Measurements from ENCODE around the gene PALLD. TPM values are rescaled to one million over a fixed set of nuclear protein-coding genes. Genes with fewer than 3 reads are reported as not detected.

Gene PALLD
- total RNA-seq, 2 donors from 2014 or later: 72.1 to 195 TPM

DNA sequence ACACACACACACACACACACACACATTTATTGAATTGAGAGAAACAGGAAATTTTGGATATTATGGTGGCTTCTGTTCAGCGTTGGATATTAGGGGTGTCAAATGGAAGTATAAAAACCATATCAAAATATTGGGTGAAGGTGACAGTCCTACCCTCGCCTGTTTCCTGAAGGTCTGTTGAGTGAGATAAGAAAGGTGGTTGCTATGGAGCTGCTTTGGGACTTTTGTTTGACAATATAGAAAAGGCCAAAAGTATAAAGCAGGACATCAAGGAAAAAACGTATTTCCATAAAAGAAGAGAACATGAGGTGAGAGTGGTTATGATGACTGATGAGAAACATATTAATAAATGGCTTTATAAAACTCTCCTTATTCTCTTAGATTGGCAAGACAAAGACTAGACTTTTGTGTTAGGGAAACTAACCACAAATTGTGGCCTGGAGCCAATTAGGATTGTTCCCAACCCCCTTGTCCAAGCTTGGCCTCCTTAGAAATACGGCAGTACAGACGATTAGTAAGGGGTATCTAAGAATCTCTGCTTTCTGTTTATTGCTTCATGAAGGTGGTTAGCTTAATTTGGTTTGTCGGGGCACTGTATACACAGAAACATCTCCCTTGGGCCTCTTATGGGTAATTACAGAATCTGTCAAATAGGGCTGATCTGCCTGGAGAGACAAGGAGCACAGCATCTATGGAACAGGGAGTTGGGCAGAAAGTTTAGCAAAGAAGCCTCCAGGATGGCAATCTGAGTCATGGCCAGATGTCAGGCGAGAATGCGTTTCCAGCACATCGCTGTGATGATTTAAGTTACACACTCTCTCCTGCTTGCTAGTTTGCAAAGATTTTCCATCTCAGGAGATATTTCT lies 315.2 kb downstream of the PALLD start:
- DNase-seq: no peak
- no peaks in the 10 kb centered on the region for H3K9me3 ChIP-seq
- no peaks in the 10 kb centered on the region for H3K36me3 ChIP-seq
- TF ChIP-seq, protein P1, sequence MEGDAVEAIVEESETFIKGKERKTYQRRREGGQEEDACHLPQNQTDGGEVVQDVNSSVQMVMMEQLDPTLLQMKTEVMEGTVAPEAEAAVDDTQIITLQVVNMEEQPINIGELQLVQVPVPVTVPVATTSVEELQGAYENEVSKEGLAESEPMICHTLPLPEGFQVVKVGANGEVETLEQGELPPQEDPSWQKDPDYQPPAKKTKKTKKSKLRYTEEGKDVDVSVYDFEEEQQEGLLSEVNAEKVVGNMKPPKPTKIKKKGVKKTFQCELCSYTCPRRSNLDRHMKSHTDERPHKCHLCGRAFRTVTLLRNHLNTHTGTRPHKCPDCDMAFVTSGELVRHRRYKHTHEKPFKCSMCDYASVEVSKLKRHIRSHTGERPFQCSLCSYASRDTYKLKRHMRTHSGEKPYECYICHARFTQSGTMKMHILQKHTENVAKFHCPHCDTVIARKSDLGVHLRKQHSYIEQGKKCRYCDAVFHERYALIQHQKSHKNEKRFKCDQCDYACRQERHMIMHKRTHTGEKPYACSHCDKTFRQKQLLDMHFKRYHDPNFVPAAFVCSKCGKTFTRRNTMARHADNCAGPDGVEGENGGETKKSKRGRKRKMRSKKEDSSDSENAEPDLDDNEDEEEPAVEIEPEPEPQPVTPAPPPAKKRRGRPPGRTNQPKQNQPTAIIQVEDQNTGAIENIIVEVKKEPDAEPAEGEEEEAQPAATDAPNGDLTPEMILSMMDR (IDR thresholded peaks at IDR 0.05): no peak
- no peaks in the 10 kb centered on the region for H3K27me3 ChIP-seq
- intact Hi-C loops (cut with DNase I): no loop called here
- no peak overlapping the region for H3K4me3 ChIP-seq
- H3K27ac ChIP-seq: peak overlapping the region; percentile 53
- H3K9ac ChIP-seq (ENCODE audit: low read depth in 2 of 2, low read length in 2 of 2): no peak overlapping the region
- H3K4me1 ChIP-seq: no peaks in the 10 kb centered on the region

DNA sequence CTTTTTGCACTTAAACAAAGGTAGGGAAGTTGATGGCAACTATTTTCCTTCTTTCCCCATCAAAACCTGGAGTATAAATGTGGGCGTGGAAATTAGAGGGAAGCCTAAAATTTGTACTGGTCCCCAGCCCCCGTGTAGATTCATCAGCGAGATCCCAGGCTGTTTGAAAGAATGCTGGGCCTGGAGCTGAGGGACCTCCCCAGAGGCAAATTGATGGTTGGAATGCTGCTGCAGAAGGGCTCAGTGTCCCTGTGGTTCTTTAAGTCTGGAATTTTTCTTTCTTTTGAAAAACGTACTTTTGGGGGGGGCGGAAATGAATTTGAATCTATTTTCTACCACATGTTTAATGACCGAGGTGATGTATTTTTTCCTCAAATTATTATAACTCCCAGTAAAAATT lies 316.0 kb downstream of the PALLD start:
- H3K27me3 ChIP-seq: no peaks in the 10 kb centered on the region
- no peaks in the 10 kb centered on the region for H3K9me3 ChIP-seq
- DNase-seq: no peak
- intact Hi-C loops (cut with DNase I): no loop called here
- H3K36me3 ChIP-seq: no peaks in the 10 kb centered on the region
- H3K4me3 ChIP-seq: no peak overlapping the region
- TF ChIP-seq, protein P1 (IDR thresholded peaks at IDR 0.05): no peak
- peak overlapping the region; percentile 53 for H3K27ac ChIP-seq
- H3K4me1 ChIP-seq: peaks cover under 1% of the 10 kb centered on the region
- no peak overlapping the region for H3K9ac ChIP-seq (ENCODE audit: low read depth in 2 of 2, low read length in 2 of 2)

DNA sequence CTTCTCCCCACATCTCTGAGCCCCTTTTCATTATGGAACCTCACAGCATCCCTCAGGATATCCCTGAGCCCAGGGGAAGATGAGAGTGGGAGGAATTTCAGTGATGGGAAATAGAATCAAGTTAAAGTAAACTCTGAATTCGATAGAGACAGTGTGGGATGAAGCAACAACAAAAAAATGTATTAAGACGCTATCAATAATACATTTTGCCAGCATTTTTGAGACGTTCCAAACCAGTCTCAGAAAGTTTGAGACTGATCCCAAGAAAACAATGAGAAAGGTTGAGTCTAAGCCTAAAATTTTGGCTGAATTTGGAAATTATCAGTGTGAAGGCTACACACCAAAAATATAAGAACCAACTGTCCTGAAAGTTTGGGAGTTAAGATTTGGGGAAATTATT lies 317.0 kb downstream of the PALLD start:
- H3K9me3 ChIP-seq: no peaks in the 10 kb centered on the region
- no peak overlapping the region for H3K4me3 ChIP-seq
- no peak overlapping the region for H3K27ac ChIP-seq
- intact Hi-C loops (cut with DNase I): no loop called here
- H3K36me3 ChIP-seq: no peaks in the 10 kb centered on the region
- TF ChIP-seq, protein P1 (IDR thresholded peaks at IDR 0.05): no peak
- H3K4me1 ChIP-seq: peaks cover 3% of the 10 kb centered on the region
- H3K9ac ChIP-seq (ENCODE audit: low read depth in 2 of 2, low read length in 2 of 2): no peak overlapping the region
- no peak for DNase-seq
- no peaks in the 10 kb centered on the region for H3K27me3 ChIP-seq

DNA sequence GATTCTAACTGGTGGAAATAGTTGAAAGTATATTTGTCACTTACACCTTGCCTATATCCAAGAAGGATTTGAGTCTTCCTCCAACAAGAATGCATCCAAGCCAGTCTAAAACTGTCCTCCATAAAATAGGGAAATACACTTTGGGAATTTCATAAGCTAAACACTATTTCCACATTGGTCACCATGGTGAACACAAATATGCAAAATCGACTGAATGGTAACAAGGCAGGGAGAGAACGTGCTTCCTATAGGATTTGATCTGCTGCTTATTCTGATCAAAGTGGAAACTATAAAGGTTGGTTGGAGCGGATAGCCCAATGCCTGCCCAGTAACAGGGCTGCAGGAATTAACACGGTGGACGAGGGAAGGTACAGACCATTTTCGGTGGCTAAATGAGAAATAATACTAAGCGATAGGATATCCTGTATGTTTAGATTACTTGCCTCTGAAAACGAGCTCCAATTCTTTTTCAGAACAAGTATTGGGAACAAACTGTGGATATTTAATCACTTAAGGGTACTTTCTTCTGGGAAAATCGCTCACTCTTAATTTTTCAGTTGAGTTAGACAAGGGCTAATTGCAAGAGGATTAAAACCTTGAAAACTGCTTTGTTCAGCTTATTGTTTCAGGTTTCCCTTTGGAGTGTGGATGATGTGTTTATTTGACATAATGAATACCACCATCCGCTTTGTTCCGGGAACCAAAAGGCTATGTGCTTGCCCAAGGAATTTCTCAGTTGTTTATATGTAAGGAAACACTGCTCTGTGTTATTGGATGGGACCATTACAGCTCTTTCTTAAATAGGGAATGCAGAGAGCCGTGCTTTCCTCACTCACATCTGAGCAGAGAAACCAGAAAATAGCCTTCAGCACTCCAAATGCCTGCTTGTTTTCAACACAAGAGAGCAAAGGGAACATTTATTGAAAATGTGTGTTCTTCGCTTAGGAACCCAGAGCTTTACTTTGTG lies 318.8 kb downstream of the PALLD start:
- Histone ChIP-seq H3K9ac (ENCODE audit: low read depth in 2 of 2, low read length in 2 of 2) (no peak overlapping the region), H3K27me3 (no peaks in the 10 kb centered on the region), H3K9me3 (no peaks in the 10 kb centered on the region), H3K4me3 (no peak overlapping the region), H3K27ac (peak overlapping the region; percentile 70), H3K36me3 (no peaks in the 10 kb centered on the region), H3K4me1 (peaks cover 3% of the 10 kb centered on the region)
- TF ChIP-seq, protein P1 (IDR thresholded peaks at IDR 0.05): no peak
- DNase-seq: no peak
- intact Hi-C loops (cut with DNase I): no loop called here

DNA sequence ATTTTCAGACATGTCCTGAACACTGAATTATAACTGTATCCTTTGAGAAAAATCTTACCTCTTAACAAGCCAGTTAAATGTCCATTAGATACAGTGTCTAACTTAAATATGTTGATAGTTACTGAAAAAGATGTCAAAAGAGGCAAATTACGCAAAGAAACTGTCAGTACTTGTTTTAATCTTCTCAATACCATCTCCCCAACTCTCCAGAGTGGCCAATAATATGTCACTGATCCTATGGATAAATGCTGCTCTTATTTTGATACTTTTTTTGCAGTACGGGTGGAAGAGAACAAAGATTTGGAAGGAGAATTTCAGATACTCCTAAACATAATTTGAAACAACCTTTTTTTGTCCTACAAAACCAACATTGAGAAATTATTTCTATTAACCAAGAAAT lies 320.5 kb downstream of the PALLD start:
- no peak for DNase-seq
- intact Hi-C loops (cut with DNase I): no loop called here
- Histone ChIP-seq H3K36me3 (no peaks in the 10 kb centered on the region), H3K9ac (ENCODE audit: low read depth in 2 of 2, low read length in 2 of 2) (peak overlapping the region in 1 of 2 donors; percentile 22), H3K27ac (peak overlapping the region; percentile 71), H3K9me3 (no peaks in the 10 kb centered on the region), H3K4me3 (no peak overlapping the region), H3K27me3 (no peaks in the 10 kb centered on the region), H3K4me1 (peaks cover 3% of the 10 kb centered on the region)
- TF ChIP-seq, protein P1 (IDR thresholded peaks at IDR 0.05): no peak

Data from colonic mucosa (tissue), 4 donors.